Placental pericyte (primary cell): ENCODE data around the gene PRSS33. TPM values are rescaled to one million over a fixed set of nuclear protein-coding genes. Genes with fewer than 3 reads are reported as not detected.
A peak's percentile ranks its signal among the peaks of the same experiment; 100 is the strongest.

Experiments used
- small RNA-seq: library from RNA; depleted of rRNA; stranded (forward); fragments of <200 nt; gene quantifications from one replicate; pipeline ENCODE3, GENCODE V24; 2012; ENCODE audit warnings: low replicate concordance
- total RNA-seq: library from RNA; depleted of rRNA; stranded (reverse); fragments of >200 nt; gene quantifications from 2 replicates; pipeline ENCODE4 v1.2.3, GENCODE V29; 2012

PRSS33 gene
- not detected in 2 replicates for total RNA-seq

GRCh38 chr16:2787406-2787805 is at the start of gene PRSS33:
Gene PRSS33 (minus strand): TSS chr16:2787560. CDS start chr16:2786547, 1,013 bp downstream.

GRCh38 chr16:2829501-2830354 is 42.4 kb upstream of the PRSS33 start, which contains the start of gene ZG16B:
Gene ZG16B (plus strand): TSS chr16:2830303. CDS start chr16:2830442, 139 bp downstream.

GRCh38 chr16:2816751-2817339 is 29.5 kb upstream of the PRSS33 start, which contains the start of gene PRSS21:
Gene PRSS21 (plus strand): TSS chr16:2817237. CDS start chr16:2817269, 32 bp downstream.

GRCh38 chr16:2777231-2777902 is 10.0 kb downstream of the PRSS33 start, which contains the start of gene ELOB:
Gene ELOB (minus strand): TSS chr16:2777280. CDS start chr16:2777239, 41 bp downstream.

GRCh38 chr16:2752035-2752849 is 35.1 kb downstream of the PRSS33 start, which contains the start of gene SRRM2:
Gene SRRM2 (plus strand): TSS chr16:2752638. CDS start chr16:2756365, 3,727 bp downstream.

Small RNAs within 50 kb of the gene (small RNA-seq; reads per million reads assigned to genes)
- gene SNORA3C = 1.4 reads per million, percentile 58 among the genes with 10 or more reads in this experiment

Other genes with a start within 250 kb of the PRSS33 start
- 19.9 and 34.6 TPM in 2 replicates for gene PDPK1, start 249.5 kb downstream of the PRSS33 start, total RNA-seq
- 32.8 and 45.2 TPM in 2 replicates for gene KCTD5, start 105.0 kb downstream of the PRSS33 start, total RNA-seq
- 0.57 and 0.66 TPM in 2 replicates for gene PRSS27, start 67.3 kb downstream of the PRSS33 start, total RNA-seq
- 87.8 and 95.4 TPM in 2 replicates for gene SRRM2, start 34.9 kb downstream of the PRSS33 start, total RNA-seq
- gene ELOB, start 10.3 kb downstream of the PRSS33 start, total RNA-seq = 154 and 313 TPM in 2 replicates
- gene PRSS41, start 10.9 kb upstream of the PRSS33 start, total RNA-seq = not detected in 2 replicates
- gene PRSS21, start 29.7 kb upstream of the PRSS33 start, total RNA-seq = not detected in 2 replicates
- gene ZG16B, start 42.7 kb upstream of the PRSS33 start, total RNA-seq = 0.29 TPM in 1 of 2 replicates, not detected in the other
- gene PRSS22, start 70.6 kb upstream of the PRSS33 start, total RNA-seq = 2.7 TPM in 1 of 2 replicates, not detected in the other
- gene FLYWCH2, start 95.7 kb upstream of the PRSS33 start, total RNA-seq = 53.0 and 83.3 TPM in 2 replicates
- gene FLYWCH1, start 124.4 kb upstream of the PRSS33 start, total RNA-seq = 42.2 and 55.8 TPM in 2 replicates
- not detected in 2 replicates for gene KREMEN2, start 176.7 kb upstream of the PRSS33 start, total RNA-seq
- 1.1 and 12.2 TPM in 2 replicates for gene PAQR4, start 181.8 kb upstream of the PRSS33 start, total RNA-seq
- 0.22 and 27.1 TPM in 2 replicates for gene PKMYT1, start 192.9 kb upstream of the PRSS33 start, total RNA-seq
- not detected in 2 replicates for gene CLDN9, start 225.4 kb upstream of the PRSS33 start, total RNA-seq
- gene CLDN6, start 230.6 kb upstream of the PRSS33 start, total RNA-seq = 0.14 and 0.22 TPM in 2 replicates
- gene TNFRSF12A, start 232.8 kb upstream of the PRSS33 start, total RNA-seq = 216 and 619 TPM in 2 replicates
- 11.6 and 21.7 TPM in 2 replicates for gene HCFC1R1, start 236.4 kb upstream of the PRSS33 start, total RNA-seq
- gene THOC6, start 236.5 kb upstream of the PRSS33 start, total RNA-seq = 32.2 and 40.7 TPM in 2 replicates
- under 0.01 TPM in 1 of 2 replicates, not detected in the other for gene BICDL2, start 249.4 kb upstream of the PRSS33 start, total RNA-seq